Putamen (tissue), 1 donor: ENCODE data around the gene ZNF554.
"Not testable (repeated sequence)": the region's sequence is repeated elsewhere in the genome, so short reads cannot be mapped to it uniquely, and the experiment has no call there.

ENCODE experiments used
- DNase-seq: peaks from one replicate; pipeline ENCODE4 v3.0.0-alpha.2; 2016; ENCODE audit warnings: low spot score

Gene ZNF554

GRCh38 chr19:2807379-2808128, 12.1 kb upstream of the ZNF554 start:
- DNase-seq, result no peak

GRCh38 chr19:2808129-2808941, 11.3 kb upstream of the ZNF554 start:
- no peak for DNase-seq

GRCh38 chr19:2809387-2810140, 10.1 kb upstream of the ZNF554 start:
- no peak for DNase-seq

GRCh38 chr19:2810141-2811091, 9.3 kb upstream of the ZNF554 start:
- DNase-seq, result no peak

- DNase-seq, result no peak
Observed at GRCh38 chr19:2811221-2811722, 8.4 kb upstream of the ZNF554 start.

DNA sequence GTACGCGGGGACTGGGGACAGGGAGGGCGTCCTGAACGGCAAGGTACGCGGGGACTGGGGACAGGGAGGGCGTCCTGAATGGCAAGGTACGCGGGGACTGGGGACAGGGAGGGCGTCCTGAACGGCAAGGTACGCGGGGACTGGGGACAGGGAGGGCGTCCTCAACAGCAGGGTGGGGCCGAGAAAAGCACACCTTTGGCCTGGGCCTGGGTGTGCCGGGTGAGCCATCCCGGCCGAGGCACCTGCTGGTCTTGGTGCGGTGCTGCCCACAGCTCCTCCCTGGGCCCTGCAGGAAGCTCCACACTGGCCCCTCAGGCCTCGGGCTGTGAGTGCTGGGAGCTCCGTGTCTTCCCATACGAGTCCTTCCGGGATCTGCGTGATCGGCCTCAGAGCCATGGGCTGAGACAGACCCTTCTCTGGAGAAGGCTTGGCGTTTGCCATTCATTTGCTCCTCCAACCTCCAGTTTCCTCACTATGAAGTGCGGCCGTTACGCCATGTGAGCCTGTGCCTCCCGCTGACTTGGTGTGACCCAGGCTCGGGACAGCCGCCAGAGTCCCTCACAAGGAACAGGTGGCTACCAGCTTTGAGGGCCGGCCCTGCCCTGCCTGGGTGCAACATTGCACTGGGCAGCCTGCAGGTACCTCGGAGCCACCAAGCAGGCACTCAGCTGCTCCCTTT, 7.8 kb upstream of the ZNF554 start:
- no peak for DNase-seq

GRCh38 chr19:2812414-2813234, 7.0 kb upstream of the ZNF554 start:
- DNase-seq, result no peak

DNA sequence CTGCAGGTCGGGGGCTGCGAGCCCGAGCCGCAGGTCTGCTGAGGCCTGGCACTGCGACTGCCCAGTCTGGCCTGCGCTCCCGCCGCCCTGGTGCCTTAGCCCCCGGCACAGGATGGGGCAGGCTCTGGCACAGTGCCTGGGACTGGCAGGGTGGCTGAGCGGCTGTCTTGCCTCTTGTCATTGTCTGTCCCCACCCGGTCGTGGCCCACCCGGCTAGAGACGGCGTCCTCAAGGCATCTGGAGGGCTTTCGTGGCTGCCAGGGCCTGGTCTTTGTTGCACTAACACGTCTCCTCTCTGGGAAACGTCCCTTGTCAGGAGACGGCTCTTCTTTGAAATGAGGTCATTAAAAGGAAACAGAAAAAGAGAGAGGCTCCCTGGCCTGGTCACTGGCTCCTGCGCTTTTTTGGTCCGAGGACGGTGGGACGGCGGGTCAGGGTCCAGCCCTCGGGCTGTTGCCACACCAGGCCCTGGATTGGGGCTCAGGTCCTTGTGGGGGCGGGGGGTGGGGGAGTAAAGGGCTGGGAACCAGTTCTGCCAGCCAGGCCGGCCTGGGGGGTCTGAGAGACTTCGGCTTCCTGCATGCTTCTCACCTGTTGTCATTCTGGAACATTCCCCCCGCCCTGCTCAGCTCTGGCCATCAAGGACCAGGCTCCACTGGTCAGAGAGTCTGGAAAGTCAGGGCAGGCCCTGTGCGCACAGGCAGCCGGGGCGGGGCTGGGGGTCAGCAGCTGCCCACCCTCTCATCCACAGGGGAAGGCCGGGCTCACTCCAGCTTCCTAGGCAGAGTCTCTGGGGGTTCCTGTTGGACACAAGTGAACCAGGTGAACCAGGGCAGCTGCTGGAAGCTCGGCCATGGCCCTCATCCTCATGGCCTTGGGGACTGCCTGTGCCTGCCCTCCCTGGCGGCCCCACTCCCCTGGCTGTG, 6.2 kb upstream of the ZNF554 start:
- DNase-seq, result no peak

GRCh38 chr19:2814426-2814825, 5.2 kb upstream of the ZNF554 start:
- DNase-seq, result no peak

- no peak for DNase-seq
Observed at GRCh38 chr19:2815191-2815614, 4.5 kb upstream of the ZNF554 start.

DNA sequence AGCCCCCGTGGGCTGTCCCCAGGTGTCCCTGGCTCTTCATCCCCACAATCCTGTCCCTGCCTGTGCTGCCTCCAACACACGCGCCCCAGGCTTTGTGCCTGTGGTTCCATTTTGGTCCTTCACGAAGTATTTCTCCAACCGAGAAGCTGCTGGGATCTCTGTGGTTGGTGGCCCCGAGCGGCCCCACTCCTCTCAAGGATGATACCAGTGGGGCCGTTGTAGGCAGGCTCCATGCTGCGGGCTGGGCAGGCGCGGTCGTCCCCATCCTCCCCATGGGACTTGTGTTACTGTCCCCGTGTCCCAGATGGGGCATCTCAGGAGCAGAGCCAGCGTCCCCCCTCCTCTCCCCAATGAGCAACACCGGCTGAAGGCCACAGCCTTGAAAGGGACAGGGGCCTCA, 3.7 kb upstream of the ZNF554 start:
- DNase-seq, result no peak

- DNase-seq, result no peak
Observed at GRCh38 chr19:2816641-2817040, 3.0 kb upstream of the ZNF554 start.

- DNase-seq, result not testable (repeated sequence)
Observed at GRCh38 chr19:2817237-2817829, 2.3 kb upstream of the ZNF554 start.

DNA sequence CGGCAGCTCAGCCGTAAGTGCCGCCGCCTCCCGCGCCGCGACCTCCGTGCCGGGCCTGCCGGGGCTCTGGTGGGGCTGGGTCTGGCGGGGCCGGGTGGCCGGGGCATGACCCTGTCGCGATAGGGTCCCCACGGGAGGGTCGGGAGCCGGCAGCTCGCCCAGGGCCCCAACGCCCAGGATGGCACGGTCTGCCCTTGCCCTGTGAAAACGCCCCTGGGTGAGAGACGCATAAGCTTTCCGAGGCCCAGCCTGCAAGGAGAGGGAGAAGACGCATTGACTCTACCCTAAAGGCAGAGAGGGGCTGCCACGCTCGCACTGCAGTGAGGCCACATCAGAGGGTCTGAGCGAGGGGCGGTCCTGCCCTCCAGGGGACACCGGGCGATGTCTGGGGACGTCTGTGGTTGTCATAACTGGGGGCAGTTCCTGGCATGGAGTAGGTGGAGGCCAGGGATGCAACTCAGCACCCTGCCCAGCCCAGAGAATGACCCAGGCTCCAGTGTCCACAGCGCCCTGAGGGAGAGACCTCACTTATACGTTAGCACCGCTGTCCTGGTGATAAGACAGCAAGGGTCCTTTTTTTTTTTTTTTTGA, 539 bp downstream of the ZNF554 start:
- no peak for DNase-seq

GRCh38 chr19:2822846-2823245, 3.2 kb downstream of the ZNF554 start:
- no peak for DNase-seq

GRCh38 chr19:2823646-2824045, 4.0 kb downstream of the ZNF554 start:
- no peak for DNase-seq

DNA sequence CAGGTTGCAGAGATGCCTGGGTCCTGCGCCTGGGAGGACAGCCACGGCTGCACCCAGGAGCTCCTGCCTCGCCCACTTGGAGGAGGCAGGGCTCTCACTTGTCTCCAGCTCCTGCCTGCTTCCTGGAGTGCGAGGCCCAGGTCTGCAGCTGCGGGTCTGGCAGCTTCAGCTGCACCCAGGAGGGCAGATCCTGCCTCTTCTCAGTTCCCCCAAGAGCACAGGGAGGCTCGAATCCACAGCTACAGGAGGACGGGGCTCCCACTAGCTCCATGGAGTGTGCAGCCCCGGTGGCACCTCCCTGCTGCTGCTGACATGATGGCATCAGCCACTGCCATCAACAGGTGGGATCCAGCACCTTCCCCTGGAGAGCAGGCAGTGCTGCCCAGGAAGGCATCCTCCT, 4.5 kb downstream of the ZNF554 start:
- DNase-seq, result no peak

DNA sequence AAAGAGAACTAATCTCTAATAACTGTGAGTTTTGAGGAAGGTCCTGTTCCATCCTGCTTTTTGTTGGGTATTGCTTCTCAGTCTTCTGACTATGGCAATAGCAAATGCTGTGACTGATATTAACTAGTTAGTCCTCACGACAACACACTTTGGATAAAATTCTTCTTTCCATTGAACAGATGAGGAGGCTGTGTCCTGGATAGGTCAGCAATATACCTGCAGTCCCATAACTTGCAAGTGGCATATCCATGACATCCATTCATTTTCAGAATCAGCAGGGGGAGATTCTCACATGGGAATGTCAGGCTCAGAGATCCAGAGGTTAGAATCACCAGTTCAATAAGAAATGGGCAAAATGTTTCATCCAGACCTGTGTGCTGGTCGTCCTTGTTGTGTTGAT, 7.4 kb downstream of the ZNF554 start:
- DNase-seq, result no peak
